GM18909 (cell line): Measurements from ENCODE around the gene SNED1.

ENCODE experiments used
- ATAC-seq: cut with Tn5 transposase; IDR thresholded peaks from one replicate; pipeline ENCODE4 v1.9.1; 2021; ENCODE audit warnings: mild to moderate bottlenecking; ENCODE audit not compliant: unreplicated experiment, poor library complexity

Gene SNED1

DNA sequence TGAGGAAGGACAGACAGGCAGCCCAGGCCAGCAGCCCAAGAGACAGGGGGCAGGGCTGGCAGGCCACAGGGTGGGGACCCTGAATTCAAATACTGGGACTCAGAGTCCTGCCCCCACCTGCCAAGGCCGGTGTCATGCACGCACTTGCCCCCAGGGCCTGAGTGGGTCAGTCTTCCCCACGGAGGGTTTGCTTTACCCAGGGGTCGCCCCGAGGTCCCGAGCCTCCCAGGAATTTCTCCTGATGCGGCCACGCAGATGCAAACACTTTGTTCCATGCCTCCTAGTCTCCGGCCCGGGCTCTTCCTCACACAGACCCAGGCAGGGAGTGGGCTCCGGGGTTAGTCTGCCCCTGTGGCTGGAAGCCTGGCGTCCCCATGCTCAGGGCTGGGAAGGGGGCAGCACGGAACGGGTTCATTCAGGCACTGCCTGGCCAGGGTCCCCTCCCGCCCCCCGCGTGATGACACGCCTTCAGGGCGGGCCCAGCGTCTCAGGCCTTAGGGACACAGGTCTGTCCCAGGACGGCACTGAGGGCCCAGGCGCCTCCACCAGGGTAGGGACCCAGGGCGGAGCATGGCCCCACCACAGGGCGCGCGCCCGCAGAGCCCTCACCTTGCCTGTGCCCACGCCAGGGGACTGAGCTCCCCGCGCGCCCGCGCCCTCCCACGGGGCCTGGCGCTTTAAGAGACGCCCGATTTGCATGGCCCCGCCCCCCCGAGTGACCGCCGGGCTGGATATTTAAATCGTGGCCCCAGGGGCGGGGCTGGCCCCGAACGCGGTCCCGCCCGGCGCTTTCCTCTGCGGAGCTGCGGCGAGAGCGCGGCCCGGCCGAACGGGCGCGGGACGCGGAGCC, at the start of gene SNED1:
TSS of gene SNED1 (plus strand) at position 763 of the 850 bp plus-strand sequence. CDS start 220 bp downstream, outside the sequence.
- no peak for ATAC-seq

DNA sequence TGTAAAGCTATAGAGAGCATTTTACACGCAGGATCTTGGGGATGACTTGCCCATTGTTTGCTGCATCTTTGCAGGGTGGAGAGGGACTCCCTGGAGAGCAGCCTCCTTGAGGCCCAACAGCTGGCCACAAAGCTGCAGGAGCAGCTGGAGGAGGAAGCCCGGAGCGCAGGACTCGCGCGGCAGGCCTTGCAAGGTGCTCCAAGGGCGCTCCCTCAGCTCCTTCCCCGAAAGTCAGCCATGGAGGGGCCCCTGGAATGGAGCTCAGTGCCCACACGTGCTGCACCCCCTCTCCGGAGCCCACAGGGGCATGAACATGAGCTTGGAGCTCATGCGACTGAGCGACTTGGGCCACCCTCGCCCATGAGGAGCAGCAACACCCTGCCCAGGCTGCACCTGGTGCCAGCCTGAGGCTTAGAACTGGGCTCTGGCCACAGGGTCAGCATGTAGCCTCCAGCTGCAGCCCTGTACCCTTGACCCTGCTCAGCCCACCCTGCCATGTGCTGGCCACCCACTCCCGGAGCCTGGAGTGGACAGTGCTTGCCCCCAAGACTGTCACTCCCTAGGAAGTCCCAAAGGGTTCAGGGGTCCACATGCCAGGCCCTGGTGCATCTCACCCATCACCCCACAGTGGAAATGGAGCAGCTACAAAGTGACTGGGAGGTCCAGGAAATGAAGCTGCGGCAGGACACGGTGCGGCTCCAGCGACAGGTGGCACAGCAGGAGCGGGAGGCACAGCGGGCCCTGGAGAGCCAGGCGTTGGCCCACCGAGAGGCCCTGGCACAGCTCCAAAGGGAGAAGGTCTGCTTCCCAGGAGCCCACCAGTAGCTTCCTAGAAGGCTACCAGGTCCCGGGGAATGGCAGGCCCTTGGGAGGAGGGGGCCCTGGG, 49.3 kb upstream of the SNED1 start:
- no peak for ATAC-seq

DNA sequence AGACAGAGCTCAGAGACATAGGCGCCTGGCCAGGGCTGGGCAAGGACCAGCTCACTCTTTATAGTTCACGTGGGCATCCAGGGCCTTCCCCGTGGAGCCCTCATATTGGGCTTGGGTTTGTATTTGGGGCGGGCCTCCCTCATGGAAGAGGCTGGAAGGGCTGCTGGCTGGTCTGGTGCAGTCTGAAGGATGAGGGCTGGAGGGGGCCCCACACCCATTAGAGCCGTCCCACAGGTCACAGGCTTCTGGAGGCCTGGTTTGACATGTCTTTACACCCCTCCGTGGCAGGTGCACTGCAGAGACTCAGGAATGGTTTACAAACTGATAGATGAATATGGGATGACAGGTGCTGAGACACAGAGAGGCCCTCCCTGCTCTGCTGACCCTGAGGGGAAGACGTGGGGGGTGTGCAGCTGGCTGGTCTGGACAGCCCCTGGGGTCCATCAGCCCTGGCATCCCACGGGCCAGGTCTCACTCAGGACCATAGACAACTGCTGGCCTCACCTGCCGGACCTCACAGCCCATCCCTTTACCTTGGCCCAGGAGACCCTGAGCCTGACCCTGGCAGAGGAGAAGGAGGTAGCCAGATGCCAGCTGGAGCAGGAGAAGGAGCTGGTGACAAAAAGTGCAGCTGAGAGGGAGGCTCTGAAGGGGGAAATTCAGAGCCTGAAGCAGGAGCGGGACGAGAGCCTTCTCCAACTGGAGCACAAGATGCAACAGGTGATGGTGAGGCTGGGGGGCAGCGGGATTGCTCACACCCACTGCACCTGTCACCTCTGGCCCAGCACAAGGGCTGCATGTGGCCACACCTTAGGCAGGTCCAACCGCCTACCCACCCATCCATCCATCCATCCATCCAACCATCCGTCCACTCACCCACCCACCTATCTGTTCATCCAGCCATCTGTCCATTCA, 48.4 kb upstream of the SNED1 start:
- ATAC-seq: no peak

GRCh38 chr2:240951045-240951594, 47.3 kb upstream of the SNED1 start:
- no peak for ATAC-seq

DNA sequence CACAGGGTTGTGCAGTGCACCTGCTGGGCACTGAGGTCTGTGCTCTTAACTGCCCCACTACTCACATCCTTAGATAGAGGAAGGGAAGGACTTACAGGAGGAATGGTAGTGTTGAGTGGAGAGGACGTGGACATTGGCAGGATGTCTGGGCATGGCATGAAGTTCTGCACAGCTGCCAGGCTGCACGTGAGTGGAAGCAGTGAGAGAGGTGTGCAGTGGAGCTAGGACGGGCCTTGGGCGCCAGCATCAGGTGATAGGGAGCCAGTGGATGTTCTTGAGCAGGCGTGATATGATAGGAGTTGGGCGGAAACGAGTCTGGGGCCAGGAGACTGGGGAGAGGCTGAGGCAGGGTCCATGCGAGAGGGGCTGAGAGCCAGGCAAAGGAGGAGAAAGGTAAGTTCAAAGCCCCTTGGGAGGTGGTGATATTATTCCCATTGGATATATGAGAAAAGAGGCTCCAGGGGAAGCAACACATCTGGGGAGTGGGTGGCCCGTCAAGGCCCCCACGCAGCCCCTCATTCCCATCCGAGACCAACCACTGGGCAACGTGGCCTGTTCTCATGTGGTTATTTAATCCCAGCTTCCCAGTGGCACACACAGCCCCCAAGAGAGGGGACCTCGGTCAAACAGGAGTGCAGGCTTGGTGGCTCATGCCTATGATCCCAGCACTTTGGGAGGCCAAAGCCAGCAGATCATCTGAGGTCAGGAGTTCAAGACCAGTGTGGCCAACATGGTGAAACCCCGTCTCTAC, 45.7 kb upstream of the SNED1 start:
- ATAC-seq: no peak

- ATAC-seq: no peak
Measured at GRCh38 chr2:240953426-240954410, 44.7 kb upstream of the SNED1 start.

GRCh38 chr2:240954436-240955305, 43.7 kb upstream of the SNED1 start:
- ATAC-seq: no peak

DNA sequence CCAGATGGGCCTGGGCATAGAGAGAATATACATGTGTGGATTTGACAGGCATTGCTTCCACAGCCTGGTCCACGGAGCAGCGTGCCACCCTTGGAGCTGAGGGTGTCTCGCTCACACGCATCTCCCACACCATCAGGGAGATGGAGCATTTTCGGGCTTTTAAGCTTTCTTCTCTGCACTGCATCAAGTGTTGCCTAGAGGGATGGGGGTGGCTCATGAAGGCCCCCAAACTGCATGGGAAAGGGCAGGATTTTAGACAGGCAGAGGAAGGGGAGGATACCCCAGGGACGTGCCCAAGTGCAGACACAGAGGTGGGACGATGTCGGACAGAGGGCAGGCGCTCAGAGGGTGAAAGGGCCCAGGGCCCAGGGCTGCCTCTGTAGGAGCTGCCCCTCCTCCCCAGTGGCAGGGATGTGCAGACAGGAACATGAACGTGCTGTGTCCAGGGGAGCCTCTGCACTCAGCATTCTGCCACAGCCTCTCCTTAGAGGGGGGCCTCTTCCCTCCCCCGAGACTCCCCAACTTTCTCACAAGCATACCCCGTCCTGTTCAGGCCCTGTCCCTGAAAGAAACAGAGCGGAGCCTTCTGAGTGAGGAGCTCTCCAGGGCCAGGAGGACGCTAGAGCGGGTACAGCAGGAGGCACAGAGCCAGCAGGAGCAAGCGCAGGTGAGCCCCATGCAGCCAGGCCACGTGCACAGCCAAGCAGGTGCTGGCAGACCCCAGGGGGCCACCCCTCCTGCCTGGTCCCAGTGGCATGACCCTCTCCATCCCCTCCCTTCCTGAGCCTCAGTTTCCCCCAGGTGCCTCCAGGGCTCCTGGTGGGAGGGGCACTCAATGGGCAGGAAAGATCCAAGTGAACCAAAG, 42.9 kb upstream of the SNED1 start:
- no peak for ATAC-seq

DNA sequence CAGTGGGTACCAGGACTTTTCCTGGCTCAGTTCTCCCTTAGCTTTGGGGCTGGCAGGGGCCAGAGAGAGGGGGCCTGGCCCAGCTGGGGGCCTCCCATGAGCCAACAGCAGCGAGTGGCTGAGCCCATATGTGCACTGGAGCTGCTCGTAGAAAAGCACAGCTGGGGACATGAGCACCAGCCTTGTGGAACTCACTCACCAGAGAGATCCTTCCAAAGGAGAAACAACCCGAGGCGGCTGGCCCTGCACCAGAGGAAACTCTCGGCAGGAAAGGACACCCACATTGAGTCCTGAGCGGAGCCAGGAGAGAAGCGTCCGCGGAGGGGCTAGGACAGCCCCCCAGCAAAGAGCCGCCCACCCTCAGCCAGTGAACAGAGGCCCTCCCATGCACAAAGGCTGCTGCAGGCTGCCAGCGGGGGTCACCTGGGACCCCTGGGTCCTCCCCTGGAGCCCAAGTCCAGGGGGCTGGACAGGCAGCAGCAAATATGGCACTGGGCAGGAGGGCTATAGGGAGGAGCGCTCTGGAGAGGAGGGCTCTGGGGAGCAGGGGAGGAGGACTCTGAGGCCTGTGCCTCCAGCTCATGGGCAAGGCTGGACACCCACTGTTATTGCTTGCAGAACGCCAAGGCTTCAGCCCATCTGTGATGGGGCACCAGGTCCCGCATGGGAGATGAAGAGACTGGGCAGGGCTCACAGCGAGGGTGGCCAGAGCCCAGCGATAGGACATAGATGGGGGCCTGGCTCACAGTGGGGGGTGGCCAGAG, 42.1 kb upstream of the SNED1 start:
- no peak for ATAC-seq

- no peak for ATAC-seq
Measured at GRCh38 chr2:240956935-240957655, 41.3 kb upstream of the SNED1 start.

- no peak for ATAC-seq
Measured at GRCh38 chr2:240957656-240958365, 40.6 kb upstream of the SNED1 start.

DNA sequence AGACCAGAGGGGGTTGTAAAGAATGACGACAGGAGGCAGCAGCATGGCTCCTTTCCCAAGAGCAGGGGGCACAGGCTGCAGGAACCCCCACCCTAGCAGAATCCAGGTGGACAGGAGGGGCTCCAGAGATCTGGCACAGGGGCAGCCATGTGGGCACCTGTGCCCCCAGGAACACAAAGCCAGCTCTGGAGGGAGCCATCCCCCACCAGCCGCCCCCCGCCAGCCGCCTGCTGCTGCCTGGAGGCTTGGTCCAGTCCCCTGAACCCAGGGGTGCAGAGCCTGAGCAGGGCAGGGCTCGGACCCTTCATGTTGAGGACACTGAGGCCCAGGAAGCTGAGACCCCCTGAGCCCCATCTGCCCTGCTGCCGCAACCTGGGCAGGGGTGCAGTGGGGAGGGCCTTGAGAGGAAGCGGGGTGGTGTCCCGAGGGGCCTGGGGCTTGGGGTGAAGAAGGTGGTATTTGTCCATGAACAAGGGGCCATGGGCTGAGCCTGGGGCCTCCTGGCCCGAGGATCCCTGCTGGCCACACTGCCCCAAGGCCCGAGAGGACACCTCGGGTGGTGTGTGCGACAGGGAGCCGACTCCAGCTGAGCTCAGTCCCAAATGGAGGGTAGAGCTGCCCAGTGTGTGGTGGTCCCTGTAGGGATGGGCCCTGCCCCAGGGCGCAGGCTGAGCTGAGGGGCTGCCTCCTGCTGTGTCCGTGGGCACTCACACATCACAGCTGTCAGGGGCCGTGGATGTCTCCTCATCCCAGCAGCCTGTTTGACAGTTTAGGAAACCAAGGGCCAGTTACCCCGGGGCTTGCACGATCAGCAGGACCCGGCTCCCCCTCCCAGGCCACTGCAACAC, 39.8 kb upstream of the SNED1 start:
- no peak for ATAC-seq

- ATAC-seq: no peak
Measured at GRCh38 chr2:240959214-240959940, 39.0 kb upstream of the SNED1 start.
